GM12878 (cell line): ENCODE results near the gene EXD3. TPM values are rescaled to one million over a fixed set of nuclear protein-coding genes. Genes with fewer than 3 reads are reported as not detected.

Source experiments
- ATAC-seq: fragments of 200-7000 bp; cut with Tn5 transposase; 3 replicates; pipeline ENCODE4 v1.9.1; 2020; ENCODE audit warnings: mild to moderate bottlenecking, moderate library complexity
- BruUV-seq: library from RNA; stranded (reverse); fragments of 400-500 nt; replicated peaks from 2 replicates; lab custom pipeline; 2021; lab: Mats Ljungman, UMichigan
- CTCF ChIA-PET: fragments of 300-600 bp; sonication (Branson Sonifier 250); formaldehyde crosslinking; extraction: SDS; loops from one replicate; lab custom pipeline; 2021; ENCODE audit warnings: inconsistent platforms; lab: Yijun Ruan, JAX
- POLR2A ChIA-PET: fragments of 350-600 bp; formaldehyde crosslinking; extraction: SDS; loops from one replicate; lab custom pipeline; 2021; ENCODE audit warnings: inconsistent platforms; lab: Charles Lee
- RAD21 ChIA-PET: fragments of 300-600 bp; sonication (Branson Sonifier 250); formaldehyde crosslinking; loops from one replicate; lab custom pipeline; 2023; ENCODE audit warnings: antibody characterized with exemption; ENCODE audit not compliant: unreplicated experiment; lab: Charles Lee
- SMC1A ChIA-PET: fragments of 300-600 bp; sonication (Branson Sonifier 250); formaldehyde crosslinking; loops from one replicate; lab custom pipeline; 2023; ENCODE audit not compliant: unreplicated experiment, uncharacterized antibody; lab: Charles Lee
- DNase-seq: peaks from one replicate; pipeline ENCODE4 v3.0.0-alpha.2; 2011; ENCODE audit warnings: low read depth, low spot score
- FAIRE-seq: peaks from 3 replicates; lab custom pipeline; 2011; peaks lifted over from hg19 to GRCh38; lab: Jason Lieb, UNC
- H2AFZ ChIP-seq: 2 replicates; pipeline ENCODE4 v1.6.0; 2011; ENCODE audit warnings: low read depth, low read length, control low read depth; ENCODE audit not compliant: control insufficient read depth
- H3K27ac ChIP-seq: 2 replicates; pipeline ENCODE4 v1.5.1; 2011; ENCODE audit warnings: control low read depth; ENCODE audit not compliant: control insufficient read depth, insufficient read depth
- H3K27me3 ChIP-seq, 2 experiments: replicated peaks in 1 of 2; 2 replicates each; pipeline versions ENCODE4 v1.6.0 to v1.6.1; 2011; ENCODE audit warnings: low read length in 1 of 2; ENCODE audit not compliant: control insufficient read depth in 2 of 2, insufficient read depth in 2 of 2
- H3K36me3 ChIP-seq, 2 experiments: 2 replicates each; pipeline ENCODE4 v1.5.1; 2011; ENCODE audit warnings: low read length in 1 of 2; ENCODE audit not compliant: control insufficient read depth in 2 of 2, insufficient read depth in 2 of 2
- H3K4me1 ChIP-seq: 2 replicates; pipeline ENCODE4 v1.6.1; 2011; ENCODE audit warnings: mild to moderate bottlenecking, low read length, moderate library complexity, mixed read lengths; ENCODE audit not compliant: control insufficient read depth, insufficient read depth
- H3K4me2 ChIP-seq: 2 replicates; pipeline ENCODE4 v1.6.0; 2011; ENCODE audit warnings: control low read depth; ENCODE audit not compliant: control insufficient read depth, insufficient read depth
- H3K4me3 ChIP-seq: fragments of 200-600 bp; sonication (generic); 2 replicates; pipeline ENCODE4 v1.5.1; 2016
- H3K79me2 ChIP-seq: 2 replicates; pipeline ENCODE4 v1.6.0; 2011; ENCODE audit warnings: low read length; ENCODE audit not compliant: control insufficient read depth, insufficient read depth
- H3K9ac ChIP-seq: 2 replicates; pipeline ENCODE4 v1.8.0; 2011; ENCODE audit warnings: low read length, control low read depth, mixed read lengths; ENCODE audit not compliant: control insufficient read depth, insufficient read depth
- H3K9me3 ChIP-seq: replicated peaks from 3 replicates; pipeline ENCODE4 v1.5.1; 2011; ENCODE audit warnings: mild to moderate bottlenecking, low read length; ENCODE audit not compliant: control insufficient read depth, insufficient read depth
- H4K20me1 ChIP-seq: 2 replicates; pipeline ENCODE4 v1.6.0; 2011; ENCODE audit not compliant: control insufficient read depth, insufficient read depth
- ASH2L ChIP-seq: fragments of 300-600, 200-600 bp; sonication (generic); IDR thresholded peaks from 2 replicates; pipeline ENCODE4 v1.6.1; 2017; ENCODE audit warnings: low read depth, mild to moderate bottlenecking, borderline replicate concordance
- CEBPB ChIP-seq, 2 experiments: fragments of 150-350 bp in 1 of 2; IDR thresholded peaks; 2 replicates each; pipeline ENCODE4 v1.6.1; 2012 to 2014; ENCODE audit warnings: low read depth in 2 of 2, low read length in 2 of 2, borderline replicate concordance in 1 of 2, inconsistent platforms in 1 of 2
- EED ChIP-seq: sonication (generic); IDR thresholded peaks from 2 replicates; pipeline ENCODE4 v1.6.1; 2016; ENCODE audit warnings: antibody characterized with exemption, low read depth
- EZH2 ChIP-seq: IDR thresholded peaks from 2 replicates; pipeline ENCODE4 v1.6.1; 2012; ENCODE audit warnings: low read depth, mild to moderate bottlenecking, control low read depth, inconsistent platforms, low read length, borderline replicate concordance; ENCODE audit not compliant: control insufficient read depth
- MYB ChIP-seq: fragments of 150-350 bp; IDR thresholded peaks from 2 replicates; pipeline ENCODE4 v1.6.1; 2014; ENCODE audit warnings: mild to moderate bottlenecking, low read depth, low read length, borderline replicate concordance
- MYC ChIP-seq: IDR thresholded peaks from 2 replicates; pipeline ENCODE4 v1.6.1; 2011; ENCODE audit warnings: mild to moderate bottlenecking, low read length, moderate library complexity, inconsistent platforms; ENCODE audit not compliant: insufficient read depth, insufficient replicate concordance, insufficient read length, severe bottlenecking
- NFYA ChIP-seq: IDR thresholded peaks from 2 replicates; pipeline ENCODE4 v1.6.1; 2011; ENCODE audit warnings: low read depth, mild to moderate bottlenecking, low read length, improper control_type of control experiment, borderline replicate concordance
- POLR2A ChIP-seq: IDR thresholded peaks from 2 replicates; pipeline ENCODE4 v1.6.1; 2011; ENCODE audit warnings: low read depth, mild to moderate bottlenecking, low read length
- RAD21 ChIP-seq: IDR thresholded peaks from 2 replicates; pipeline ENCODE4 v1.6.1; 2011; ENCODE audit warnings: mild to moderate bottlenecking, low read depth, low read length, moderate library complexity; ENCODE audit not compliant: insufficient read depth
- SPI1 ChIP-seq: IDR thresholded peaks from 2 replicates; pipeline ENCODE4 v1.6.1; 2011; ENCODE audit warnings: low read depth, mild to moderate bottlenecking, low read length, moderate library complexity, borderline replicate concordance; ENCODE audit not compliant: insufficient read depth
- SREBF2 ChIP-seq: IDR thresholded peaks from 2 replicates; pipeline ENCODE4 v1.6.1; 2012; ENCODE audit warnings: mild to moderate bottlenecking, low read length
- TBL1XR1 ChIP-seq: IDR thresholded peaks from 2 replicates; pipeline ENCODE4 v1.6.1; 2012; ENCODE audit warnings: low read depth, low read length, improper control_type of control experiment
- TCF12 ChIP-seq: IDR thresholded peaks from 2 replicates; pipeline ENCODE4 v1.6.1; 2011; ENCODE audit warnings: low read depth, mild to moderate bottlenecking, low read length
- USF1 ChIP-seq: IDR thresholded peaks from 2 replicates; pipeline ENCODE4 v1.6.1; 2011; ENCODE audit warnings: borderline replicate concordance, low read depth, mild to moderate bottlenecking, moderate library complexity, mixed read lengths, low read length; ENCODE audit not compliant: insufficient read depth; ENCODE audit errors: extremely low read length
- ZNF217 ChIP-seq: fragments of 450-650 bp; IDR thresholded peaks from 2 replicates; pipeline ENCODE4 v1.6.1; 2017; ENCODE audit warnings: antibody characterized with exemption, mild to moderate bottlenecking
- ZNF24 ChIP-seq: fragments of 450-650 bp; IDR thresholded peaks from 2 replicates; pipeline ENCODE4 v1.6.1; 2017; ENCODE audit warnings: antibody characterized with exemption, mild to moderate bottlenecking
- ZNF622 ChIP-seq: fragments of 450-650 bp; IDR thresholded peaks from 2 replicates; pipeline ENCODE4 v1.6.1; 2017; ENCODE audit warnings: mild to moderate bottlenecking, inconsistent platforms
- ZZZ3 ChIP-seq: IDR thresholded peaks from 2 replicates; pipeline ENCODE4 v1.6.1; 2011; ENCODE audit warnings: low read depth; ENCODE audit not compliant: control insufficient read depth, insufficient read length
- WGBS: methylation state at CpG from one replicate; pipeline ENCODE4 v1.1.6; 2016; ENCODE audit warnings: low lambda C conversion rate; ENCODE audit not compliant: insufficient replicate concordance, insufficient coverage; ENCODE audit errors: missing lambda C conversion rate; 5-methylcytosine and 5-hydroxymethylcytosine counted together
- in situ Hi-C: fragments of 300-500 bp; cut with MboI; formaldehyde crosslinking; loops from 9 replicates; pipeline ENCODE4 v1.14.3; 2018; ENCODE audit warnings: mixed read lengths
- intact Hi-C: fragments of 100-400 bp; cut with micrococcal nuclease; formaldehyde crosslinking; loops from one replicate; pipeline ENCODE4 v1.14.2; 2022; ENCODE audit not compliant: unreplicated experiment
- polyA plus RNA-seq, 11 experiments: library from polyadenylated mRNA; depleted of rRNA in 4 of 11; unstranded in 6 of 11; stranded (reverse) in 5 of 11; fragments of >200 nt; fragmentation: Nextera tagmentation in 4 of 11; fragmentation: Illumina TruSeq in 1 of 11; extraction: Ambion mirVana in 4 of 11; extraction: Trizol in 1 of 11; gene quantifications; 1 replicate in 1 of 11; 2 replicates in 10 of 11; pipeline versions ENCODE4 v1.2.1 to v1.2.3, GENCODE V29; 2011 to 2016; ENCODE audit warnings: inconsistent platforms in 2 of 11, missing spikeins in 2 of 11, low read depth in 1 of 11
- total RNA-seq, 4 experiments: library from RNA; depleted of rRNA in 3 of 4; stranded (reverse); fragments of >200 nt in 3 of 4; fragmentation: Illumina TruSeq in 1 of 4; extraction: Trizol in 1 of 4; gene quantifications; 2 replicates each; pipeline versions ENCODE4 v1.2.1 to v1.2.3, GENCODE V29; 2013 to 2021

The EXD3 gene
- total and polyA plus RNA-seq, 10 of the 15 experiments (the other 5 are each of a cell fraction or from before 2014, with no cell fraction given) = 0.21 to 7.1 (median 3.6) TPM

GRCh38 chr9:137452761-137453642 is 30.0 kb upstream of the EXD3 start (continued):
- no peak for TF ChIP-seq USF1
- no peak for TF ChIP-seq MYC
- no peak for TF ChIP-seq NFYA
- TF ChIP-seq TCF12 = no peak
- no peak for TF ChIP-seq ASH2L
- TF ChIP-seq CEBPB (IDR thresholded peaks at IDR 0.05; ENCODE audit: borderline replicate concordance in 1 of 2, low read depth in 2 of 2, low read length in 2 of 2) = no peak
- TF ChIP-seq SREBF2 = no peak
- no peak for TF ChIP-seq RAD21
- no peak for TF ChIP-seq EED
- TF ChIP-seq, all 136 proteins: peak for 0

DNA sequence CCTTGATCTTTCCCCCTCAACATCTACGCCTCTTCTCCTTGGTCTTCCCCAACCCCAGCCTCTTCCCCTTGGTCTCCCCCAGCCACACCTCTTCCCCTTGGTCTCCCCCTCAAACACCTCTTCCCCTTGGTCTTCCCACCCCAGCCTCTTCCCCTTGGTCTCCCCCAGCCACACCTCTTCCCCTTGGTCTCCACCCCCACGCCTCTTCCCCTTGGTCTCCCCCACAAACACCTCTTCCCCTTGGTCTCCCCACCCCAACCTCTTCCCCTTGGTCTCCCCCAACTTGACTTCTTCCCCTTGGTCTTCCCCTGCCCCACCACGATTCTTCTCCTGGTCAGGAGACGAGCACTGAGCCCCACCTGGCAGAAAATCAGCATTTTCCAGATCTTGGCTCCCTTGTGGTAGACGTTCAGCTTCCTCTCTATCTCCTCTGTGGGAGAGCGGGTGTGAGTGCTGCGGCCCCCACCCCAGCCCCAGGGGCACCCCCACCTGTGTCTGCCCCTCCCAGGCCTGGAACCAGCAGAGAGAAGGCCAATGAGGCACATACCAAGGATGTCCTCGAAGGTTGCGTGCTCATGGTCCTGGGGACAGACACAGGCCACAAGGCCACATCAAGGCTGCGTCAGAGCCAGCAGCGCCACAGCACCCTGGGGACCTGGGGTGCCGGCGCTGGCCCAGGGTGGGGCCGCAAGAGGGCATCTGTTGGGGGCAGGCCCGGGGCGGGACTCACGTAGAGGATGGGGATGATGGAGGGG is 29.2 kb upstream of the EXD3 start:
- Histone ChIP-seq H3K79me2 (no peaks in the 10 kb centered on the region), H3K27me3 (no peaks in the 10 kb centered on the region), H2AFZ (no peak overlapping the region), H3K9me3 (no peaks in the 10 kb centered on the region), H3K9ac (no peak overlapping the region), H3K4me3 (no peak overlapping the region), H3K27ac (no peak overlapping the region), H3K4me1 (peaks cover 9% of the 10 kb centered on the region), H4K20me1 (no peaks in the 10 kb centered on the region), H3K4me2 (no peak overlapping the region), H3K36me3 (no peaks in the 10 kb centered on the region)
- WGBS = 90% methylated on average over 14 of the region's 17 CpGs
- no TSS peak for BruUV-seq
- SMC1A ChIA-PET = no interaction called here
- in situ Hi-C loops (no loop called here), intact Hi-C loops (no loop called here)
- POLR2A ChIA-PET = no interaction called here
- no peak for DNase-seq
- ATAC-seq = no peak
- FAIRE-seq = no peak
- CTCF ChIA-PET = no interaction called here
- RAD21 ChIA-PET = no interaction called here
- no peak for TF ChIP-seq EZH2
- TF ChIP-seq ZZZ3 = no peak
- no peak for TF ChIP-seq MYB
- TF ChIP-seq SPI1 = no peak
- no peak for TF ChIP-seq SREBF2
- TF ChIP-seq ZNF217 = no peak
- TF ChIP-seq ZNF622 = no peak
- TF ChIP-seq ZNF24 = no peak
- no peak for TF ChIP-seq TBL1XR1
- TF ChIP-seq POLR2A = no peak
